Brain microvascular endothelial cell (primary cell): Measurements from ENCODE around the gene EXOC4.

ENCODE experiments used
- DNase-seq: peaks from one replicate; pipeline ENCODE4 v3.0.0-alpha.2; 2020
- H3K27ac ChIP-seq: fragments of 250-450 bp; sonication (Bioruptor Pico); 2 replicates; pipeline ENCODE4 v1.5.1; 2020; ENCODE audit warnings: mild to moderate bottlenecking, moderate library complexity
- H3K27me3 ChIP-seq: fragments of 250-450 bp; sonication (Bioruptor Pico); replicated peaks from 2 replicates; pipeline ENCODE4 v1.5.1; 2020; ENCODE audit warnings: mild to moderate bottlenecking
- H3K36me3 ChIP-seq: fragments of 250-450 bp; sonication (Bioruptor Pico); replicated peaks from 2 replicates; pipeline ENCODE4 v1.5.1; 2020; ENCODE audit warnings: mild to moderate bottlenecking
- H3K4me3 ChIP-seq: 2 replicates; pipeline ENCODE4 v1.5.1; 2011; ENCODE audit warnings: low read depth, mild to moderate bottlenecking, control low read depth, low read length, moderate library complexity
- CTCF ChIP-seq: IDR thresholded peaks from 2 replicates; pipeline ENCODE4 v1.5.1; 2011; ENCODE audit warnings: low read depth, mild to moderate bottlenecking, moderate library complexity, low read length, control low read depth, inconsistent platforms; ENCODE audit errors: missing control alignments
- in situ Hi-C: cut with HindIII; loops from 2 replicates; pipeline ENCODE4 v1.10.0; 2017; ENCODE audit warnings: low sequenced_read_pairs, low pct_ligation_motif_present

EXOC4 gene

GRCh38 chr7:133611955-133612354, 359.1 kb downstream of the EXOC4 start:
- Histone ChIP-seq H3K4me3 (no peak overlapping the region), H3K27ac (no peak overlapping the region), H3K27me3 (no peaks in the 10 kb centered on the region), H3K36me3 (no peaks in the 10 kb centered on the region)
- DNase-seq, result no peak
- no peak for TF ChIP-seq CTCF
- in situ Hi-C loops, result no loop called here

- TF ChIP-seq CTCF, result no peak
- H3K27ac ChIP-seq, result no peak overlapping the region
- no peak for DNase-seq
- H3K36me3 ChIP-seq, result no peaks in the 10 kb centered on the region
- no peaks in the 10 kb centered on the region for H3K27me3 ChIP-seq
- no peak overlapping the region for H3K4me3 ChIP-seq
- in situ Hi-C loops, result no loop called here
These were observed 360.4 kb downstream of the EXOC4 start for GRCh38 chr7:133613250-133613790.

GRCh38 chr7:133614251-133614650, 361.4 kb downstream of the EXOC4 start:
- Histone ChIP-seq H3K27me3 (no peaks in the 10 kb centered on the region), H3K4me3 (no peak overlapping the region), H3K36me3 (no peaks in the 10 kb centered on the region), H3K27ac (no peak overlapping the region)
- no peak for DNase-seq
- TF ChIP-seq CTCF, result no peak
- in situ Hi-C loops, result no loop called here

GRCh38 chr7:133618970-133619369, 366.1 kb downstream of the EXOC4 start:
- no peaks in the 10 kb centered on the region for H3K36me3 ChIP-seq
- no peaks in the 10 kb centered on the region for H3K27me3 ChIP-seq
- in situ Hi-C loops, result no loop called here
- H3K4me3 ChIP-seq, result no peak overlapping the region
- no peak overlapping the region for H3K27ac ChIP-seq
- no peak for TF ChIP-seq CTCF
- no peak for DNase-seq

GRCh38 chr7:133619491-133619890, 366.6 kb downstream of the EXOC4 start:
- DNase-seq, result no peak
- H3K4me3 ChIP-seq, result no peak overlapping the region
- no peak overlapping the region for H3K27ac ChIP-seq
- H3K36me3 ChIP-seq, result no peaks in the 10 kb centered on the region
- in situ Hi-C loops, result no loop called here
- TF ChIP-seq CTCF, result no peak
- H3K27me3 ChIP-seq, result no peaks in the 10 kb centered on the region

- Histone ChIP-seq H3K27ac (no peak overlapping the region), H3K36me3 (no peaks in the 10 kb centered on the region), H3K27me3 (no peaks in the 10 kb centered on the region), H3K4me3 (no peak overlapping the region)
- TF ChIP-seq CTCF, result no peak
- DNase-seq, result no peak
- in situ Hi-C loops, result no loop called here
These were observed 370.8 kb downstream of the EXOC4 start for GRCh38 chr7:133623721-133624120.
